A549 treated with AZD9567 at 1 μM for 4 hours (cell line): ENCODE measurements around the gene CNOT6. TPM values are rescaled to one million over a fixed set of nuclear protein-coding genes. Genes with fewer than 3 reads are reported as not detected.

ENCODE experiments used
- total RNA-seq: library from RNA; stranded (reverse); fragments of 200-300 nt; extraction: Qiagen RNA extraction; gene quantifications from 5 replicates; pipeline ENCODE4 v1.2.3, GENCODE V29; 2022; ENCODE audit not compliant: insufficient read depth

CNOT6 gene
- total RNA-seq = 17.3 to 23.0 TPM (median 19.0 TPM) in 5 replicates

DNA sequence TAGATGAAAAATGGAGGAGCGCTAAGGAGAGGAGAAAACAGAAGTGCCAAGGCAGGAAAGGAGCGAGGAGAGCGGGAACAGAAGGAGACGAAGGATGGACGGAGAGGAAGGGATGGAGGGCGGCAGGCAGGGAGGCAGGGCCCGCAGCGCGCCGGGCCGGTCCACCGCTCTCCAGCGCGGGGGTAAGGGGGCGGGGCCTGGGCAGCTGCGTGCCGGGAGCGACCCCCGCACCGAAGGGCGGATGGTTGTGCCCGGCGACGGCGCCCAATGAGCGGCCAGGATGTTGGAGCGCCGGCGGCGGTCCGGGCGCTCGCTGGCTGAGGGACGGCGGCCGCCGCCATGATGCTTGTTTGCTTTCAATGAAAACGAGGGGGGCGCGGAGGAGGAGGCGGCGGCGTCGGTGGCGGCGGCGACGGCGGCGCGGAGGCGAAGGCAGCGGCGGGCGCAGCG lies at the start of gene CNOT6:
CNOT6 (plus strand) TSS at position 320 of the 450 bp plus-strand sequence. CDS start 34,898 bp downstream, outside the sequence.

DNA sequence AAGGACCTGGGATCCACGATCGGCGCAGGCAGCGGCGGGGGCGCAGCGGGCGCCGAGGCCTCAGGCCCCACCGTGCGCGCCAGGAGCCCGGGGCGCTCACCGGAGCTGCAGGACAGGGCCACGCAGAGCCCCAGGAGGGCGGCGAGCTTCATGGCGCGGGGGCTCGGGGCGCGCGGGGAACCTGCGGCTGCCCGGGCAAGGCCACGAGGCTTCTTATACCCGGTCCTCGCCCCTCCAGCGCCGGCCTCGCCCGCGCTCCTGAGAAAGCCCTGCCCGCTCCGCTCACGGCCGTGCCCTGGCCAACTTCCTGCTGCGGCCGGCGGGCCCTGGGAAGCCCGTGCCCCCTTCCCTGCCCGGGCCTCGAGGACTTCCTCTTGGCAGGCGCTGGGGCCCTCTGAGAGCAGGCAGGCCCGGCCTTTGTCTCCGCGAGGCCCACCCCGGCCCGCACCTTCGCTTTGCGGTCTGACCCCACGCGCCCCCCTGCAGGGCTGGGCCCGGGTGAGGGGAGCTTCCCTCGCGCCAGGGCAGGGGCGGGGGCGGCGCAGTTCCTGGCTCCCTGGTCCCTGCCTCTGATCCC lies 97.2 kb downstream of the CNOT6 start, which contains the start of gene SCGB3A1:
SCGB3A1 (minus strand) TSS at position 189 of the 577 bp plus-strand sequence; CDS start at position 152, 37 bp downstream.

Other genes starting within 250 kb of the CNOT6 start
- gene MAPK9, start 202.3 kb upstream of the CNOT6 start, total RNA-seq = 35.2 to 49.4 TPM (median 41.0 TPM) in 5 replicates
- gene GFPT2, start 141.0 kb upstream of the CNOT6 start, total RNA-seq = 51.4 to 57.9 TPM (median 53.6 TPM) in 5 replicates
- gene SCGB3A1, start 97.1 kb downstream of the CNOT6 start, total RNA-seq = not detected in 5 replicates
- gene FLT4, start 155.2 kb downstream of the CNOT6 start, total RNA-seq = 3.3 to 4.3 TPM (median 3.9 TPM) in 5 replicates
- gene OR2Y1, start 245.7 kb downstream of the CNOT6 start, total RNA-seq = not detected in 5 replicates